Activated B cell treated with CpG ODN at 0.5 μM for 24 hours (primary cell): Measurements from ENCODE around the gene WDR27. TPM values are rescaled to one million over a fixed set of nuclear protein-coding genes. Genes with fewer than 3 reads are reported as not detected.
"Not testable (repeated sequence)": the region's sequence is repeated elsewhere in the genome, so short reads cannot be mapped to it uniquely, and the experiment has no call there.

Experiments used
- ATAC-seq: fragments of 200-7000 bp; cut with Tn5 transposase; one replicate; pipeline ENCODE4 v1.10.0; 2021; ENCODE audit warnings: low read depth, mild to moderate bottlenecking, moderate library complexity
- CTCF ChIA-PET: fragments of 350-600 bp; sonication (Branson Sonifier 250); formaldehyde crosslinking; loops from one replicate; lab custom pipeline; 2021; ENCODE audit warnings: antibody characterized with exemption; lab: Charles Lee
- POLR2A ChIA-PET: fragments of 350-600 bp; sonication (Branson Sonifier 250); formaldehyde crosslinking; loops from one replicate; lab custom pipeline; 2021; ENCODE audit warnings: antibody characterized with exemption; lab: Charles Lee
- DNase-seq: peaks from one replicate; pipeline ENCODE4 v3.0.0; 2022
- H3K27ac Mint-ChIP-seq: one replicate; pipeline ENCODE4 v1.8.0; 2020; ENCODE audit warnings: mixed read lengths
- H3K27me3 Mint-ChIP-seq: one replicate; pipeline ENCODE4 v1.8.0; 2021; ENCODE audit warnings: mixed read lengths
- H3K36me3 Mint-ChIP-seq: one replicate; pipeline ENCODE4 v1.8.0; 2021; ENCODE audit warnings: low read depth, mixed read lengths
- H3K4me1 Mint-ChIP-seq: one replicate; pipeline ENCODE4 v1.8.0; 2021; ENCODE audit warnings: mixed read lengths
- H3K4me3 Mint-ChIP-seq: one replicate; pipeline ENCODE4 v1.8.0; 2020; ENCODE audit warnings: mild to moderate bottlenecking, mixed read lengths
- H3K9me3 Mint-ChIP-seq: one replicate; pipeline ENCODE4 v1.8.0; 2020; ENCODE audit warnings: mixed read lengths
- intact Hi-C: fragments of 100-400 bp; cut with micrococcal nuclease; formaldehyde crosslinking; loops from one replicate; pipeline ENCODE4 v1.15.1; 2024
- total RNA-seq: library from RNA; stranded (reverse); gene quantifications from 2 replicates; pipeline ENCODE4 v1.2.3, GENCODE V29; 2022
- TF ChIP-seq, protein P1 (sequence below): fragments of 200-600 bp; IDR thresholded peaks from one replicate; pipeline ENCODE4 v1.8.0; 2022; ENCODE audit warnings: antibody characterized with exemption, mild to moderate bottlenecking

WDR27 gene
- total RNA-seq, 1 donor from 2014 or later, result 49.1 TPM

DNA sequence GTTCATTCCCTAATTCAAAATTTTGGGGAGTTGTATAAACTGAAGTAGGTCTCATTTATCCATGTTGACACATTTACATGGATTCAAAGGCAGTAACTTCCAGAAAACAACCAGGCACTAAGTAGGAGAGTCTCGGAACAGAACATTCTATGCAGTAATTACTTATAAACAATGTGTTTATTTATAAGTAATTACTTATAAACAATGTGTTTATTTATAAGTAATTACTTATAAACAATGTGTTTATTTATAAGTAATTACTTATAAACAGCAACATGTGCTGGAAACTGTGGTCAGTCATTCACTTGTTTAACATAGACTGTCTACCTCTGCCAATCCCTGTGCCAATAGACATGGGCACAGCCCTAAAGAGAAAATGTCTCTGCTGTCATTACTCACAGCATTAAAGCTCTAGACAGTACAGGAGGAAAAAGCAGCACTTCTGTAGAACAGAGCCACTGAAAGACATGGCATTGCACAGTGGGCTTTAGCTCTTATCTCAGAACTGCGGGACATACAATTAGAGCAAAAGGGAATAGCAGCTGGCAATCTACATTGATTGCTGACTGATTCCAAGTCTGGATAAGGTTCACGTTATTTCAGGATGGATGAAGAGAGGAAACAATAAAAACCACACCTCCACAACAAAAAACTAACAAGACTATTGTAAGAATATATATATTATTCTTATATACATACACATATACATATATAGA, 188.2 kb downstream of the WDR27 start:
- no peaks in the 10 kb centered on the region for H3K4me1 Mint-ChIP-seq
- H3K27me3 Mint-ChIP-seq, result no peaks in the 10 kb centered on the region
- no peak overlapping the region for H3K27ac Mint-ChIP-seq
- ChIA-PET CTCF (no interaction called here), POLR2A (no interaction called here)
- no peak overlapping the region for H3K4me3 Mint-ChIP-seq
- intact Hi-C loops, result no loop called here
- TF ChIP-seq, protein P1, sequence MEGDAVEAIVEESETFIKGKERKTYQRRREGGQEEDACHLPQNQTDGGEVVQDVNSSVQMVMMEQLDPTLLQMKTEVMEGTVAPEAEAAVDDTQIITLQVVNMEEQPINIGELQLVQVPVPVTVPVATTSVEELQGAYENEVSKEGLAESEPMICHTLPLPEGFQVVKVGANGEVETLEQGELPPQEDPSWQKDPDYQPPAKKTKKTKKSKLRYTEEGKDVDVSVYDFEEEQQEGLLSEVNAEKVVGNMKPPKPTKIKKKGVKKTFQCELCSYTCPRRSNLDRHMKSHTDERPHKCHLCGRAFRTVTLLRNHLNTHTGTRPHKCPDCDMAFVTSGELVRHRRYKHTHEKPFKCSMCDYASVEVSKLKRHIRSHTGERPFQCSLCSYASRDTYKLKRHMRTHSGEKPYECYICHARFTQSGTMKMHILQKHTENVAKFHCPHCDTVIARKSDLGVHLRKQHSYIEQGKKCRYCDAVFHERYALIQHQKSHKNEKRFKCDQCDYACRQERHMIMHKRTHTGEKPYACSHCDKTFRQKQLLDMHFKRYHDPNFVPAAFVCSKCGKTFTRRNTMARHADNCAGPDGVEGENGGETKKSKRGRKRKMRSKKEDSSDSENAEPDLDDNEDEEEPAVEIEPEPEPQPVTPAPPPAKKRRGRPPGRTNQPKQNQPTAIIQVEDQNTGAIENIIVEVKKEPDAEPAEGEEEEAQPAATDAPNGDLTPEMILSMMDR, result no peak
- ATAC-seq (no peak), DNase-seq (no peak)
- peaks cover under 1% of the 10 kb centered on the region for H3K9me3 Mint-ChIP-seq
- peaks cover 3% of the 10 kb centered on the region for H3K36me3 Mint-ChIP-seq

DNA sequence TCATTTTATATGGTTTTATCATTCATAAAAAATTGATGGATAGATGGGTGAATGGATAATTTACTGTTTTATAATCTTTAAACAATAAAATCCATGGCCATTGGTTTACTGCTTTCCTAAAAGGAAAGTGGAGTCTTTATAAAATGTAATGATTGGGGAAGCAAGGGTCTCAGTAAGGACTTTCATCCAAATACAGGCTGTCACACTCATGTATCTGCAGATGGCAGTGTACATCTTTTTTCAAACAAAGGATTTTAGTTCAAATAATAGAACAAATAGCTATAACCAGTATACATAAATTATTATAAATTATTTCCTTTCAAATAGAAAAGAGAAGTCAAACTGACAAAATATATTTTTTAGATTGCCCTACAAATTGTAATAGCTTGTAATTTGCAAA, 190.0 kb downstream of the WDR27 start:
- CTCF ChIA-PET, DNase-seq, H3K27ac Mint-ChIP-seq, H3K4me3 Mint-ChIP-seq, H3K4me1 Mint-ChIP-seq, intact Hi-C loops, POLR2A ChIA-PET, H3K36me3 Mint-ChIP-seq, H3K9me3 Mint-ChIP-seq, H3K27me3 Mint-ChIP-seq, ATAC-seq: not testable (repeated sequence)

DNA sequence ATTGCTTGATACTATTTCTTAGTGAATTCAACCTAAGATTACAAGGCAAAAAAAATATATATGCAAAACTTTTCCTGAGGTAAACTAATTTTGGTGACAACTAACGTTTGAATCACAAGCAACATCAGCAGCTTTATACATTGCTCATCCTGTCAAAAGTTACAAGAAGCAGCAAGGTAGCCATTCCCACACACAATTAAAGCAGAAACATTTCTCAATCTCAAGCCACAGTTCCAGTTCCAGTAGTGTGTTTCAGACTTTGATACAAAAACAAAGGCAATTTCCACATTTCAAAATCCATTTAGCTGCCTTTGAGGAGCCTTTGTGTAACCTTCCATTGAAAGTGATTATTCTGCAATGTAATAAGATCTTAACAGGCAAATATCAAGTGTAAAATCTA, 191.0 kb downstream of the WDR27 start:
- H3K4me3 Mint-ChIP-seq, result no peak overlapping the region
- DNase-seq (no peak), ATAC-seq (no peak)
- peaks cover 5% of the 10 kb centered on the region for H3K36me3 Mint-ChIP-seq
- no peak overlapping the region for H3K27ac Mint-ChIP-seq
- CTCF ChIA-PET, result no interaction called here
- no peaks in the 10 kb centered on the region for H3K27me3 Mint-ChIP-seq
- intact Hi-C loops, result no loop called here
- TF ChIP-seq, protein P1, result no peak
- POLR2A ChIA-PET, result no interaction called here
- peaks cover 5% of the 10 kb centered on the region for H3K9me3 Mint-ChIP-seq
- H3K4me1 Mint-ChIP-seq, result no peaks in the 10 kb centered on the region

DNA sequence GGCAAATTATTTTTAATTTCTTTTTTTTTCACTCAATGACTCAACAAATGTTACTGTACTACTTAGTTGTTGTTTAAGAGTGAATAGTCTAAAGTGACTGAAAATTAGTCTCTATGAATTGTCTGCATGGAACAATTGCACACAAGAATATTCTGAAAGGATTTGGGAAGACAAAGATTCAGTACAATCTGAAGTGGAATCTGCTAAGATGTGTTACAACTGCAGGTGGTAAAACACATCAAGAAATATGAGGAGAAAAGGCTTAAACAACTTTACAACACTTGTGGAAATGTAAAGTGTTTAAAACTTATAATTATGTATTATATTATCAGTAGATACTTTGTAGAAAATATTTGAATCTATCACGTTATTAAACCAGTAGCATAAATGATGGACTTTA, 193.4 kb downstream of the WDR27 start:
- TF ChIP-seq, protein P1, result no peak
- Mint-ChIP-seq H3K27ac (no peak overlapping the region), H3K9me3 (peaks cover 5% of the 10 kb centered on the region), H3K4me1 (no peaks in the 10 kb centered on the region), H3K4me3 (no peak overlapping the region), H3K27me3 (no peaks in the 10 kb centered on the region), H3K36me3 (peaks cover 5% of the 10 kb centered on the region)
- POLR2A ChIA-PET, result no interaction called here
- intact Hi-C loops, result no loop called here
- ATAC-seq (no peak), DNase-seq (no peak)
- CTCF ChIA-PET, result no interaction called here

DNA sequence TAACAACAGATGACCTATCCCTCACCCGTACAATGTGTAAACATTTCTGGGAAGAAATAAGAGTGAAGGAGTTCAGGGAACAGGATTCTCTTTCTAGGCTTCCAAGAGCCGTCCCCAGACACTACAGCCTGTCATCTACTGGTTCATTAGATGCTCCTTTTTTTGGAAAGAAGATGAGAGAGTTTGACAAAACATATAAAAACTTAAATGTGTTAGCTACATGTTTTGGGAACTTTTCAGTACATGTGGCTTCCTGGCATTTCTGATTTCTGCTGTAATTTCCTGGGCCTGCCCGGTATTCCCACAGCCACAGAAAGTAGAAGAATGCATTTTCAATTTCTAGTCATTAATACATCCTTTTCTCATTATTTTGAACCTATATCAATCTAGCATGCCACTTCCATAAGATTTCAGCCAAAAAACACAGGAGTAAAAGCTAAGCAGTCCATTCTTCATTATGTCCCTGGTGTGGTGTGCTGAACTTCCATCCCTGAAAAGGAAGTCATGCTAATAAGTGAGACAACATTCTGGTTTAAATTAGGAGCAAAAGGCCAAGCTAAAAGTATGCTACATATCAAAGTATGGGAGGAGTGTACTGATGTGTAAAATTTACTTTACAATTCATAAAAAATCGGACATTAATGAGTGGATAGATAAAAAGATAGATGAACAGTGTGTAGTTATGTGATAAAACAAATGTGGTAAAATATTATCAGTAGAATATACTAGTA, 198.2 kb downstream of the WDR27 start:
- ChIA-PET POLR2A (no interaction called here), CTCF (no interaction called here)
- Mint-ChIP-seq H3K4me1 (no peaks in the 10 kb centered on the region), H3K27me3 (no peaks in the 10 kb centered on the region), H3K4me3 (no peak overlapping the region), H3K9me3 (peaks cover 5% of the 10 kb centered on the region), H3K36me3 (peaks cover 8% of the 10 kb centered on the region), H3K27ac (no peak overlapping the region)
- intact Hi-C loops, result no loop called here
- ATAC-seq (no peak), DNase-seq (no peak)
- TF ChIP-seq, protein P1, result no peak
